Stimulated activated CD8-positive, alpha-beta memory T cell treated with anti-CD3 and anti-CD28 coated beads, Interleukin-15, amount 100 ng/mL, for 4 hours (primary cell): ENCODE measurements around the gene RESF1.
"Not testable (repeated sequence)": the region's sequence is repeated elsewhere in the genome, so short reads cannot be mapped to it uniquely, and the experiment has no call there.

Experiments
- DNase-seq, 2 donors: peaks; one replicate each; pipeline ENCODE4 v3.0.0-alpha.2; 2020; ENCODE audit warnings: low read depth in 2 of 2

Gene RESF1, protein sequence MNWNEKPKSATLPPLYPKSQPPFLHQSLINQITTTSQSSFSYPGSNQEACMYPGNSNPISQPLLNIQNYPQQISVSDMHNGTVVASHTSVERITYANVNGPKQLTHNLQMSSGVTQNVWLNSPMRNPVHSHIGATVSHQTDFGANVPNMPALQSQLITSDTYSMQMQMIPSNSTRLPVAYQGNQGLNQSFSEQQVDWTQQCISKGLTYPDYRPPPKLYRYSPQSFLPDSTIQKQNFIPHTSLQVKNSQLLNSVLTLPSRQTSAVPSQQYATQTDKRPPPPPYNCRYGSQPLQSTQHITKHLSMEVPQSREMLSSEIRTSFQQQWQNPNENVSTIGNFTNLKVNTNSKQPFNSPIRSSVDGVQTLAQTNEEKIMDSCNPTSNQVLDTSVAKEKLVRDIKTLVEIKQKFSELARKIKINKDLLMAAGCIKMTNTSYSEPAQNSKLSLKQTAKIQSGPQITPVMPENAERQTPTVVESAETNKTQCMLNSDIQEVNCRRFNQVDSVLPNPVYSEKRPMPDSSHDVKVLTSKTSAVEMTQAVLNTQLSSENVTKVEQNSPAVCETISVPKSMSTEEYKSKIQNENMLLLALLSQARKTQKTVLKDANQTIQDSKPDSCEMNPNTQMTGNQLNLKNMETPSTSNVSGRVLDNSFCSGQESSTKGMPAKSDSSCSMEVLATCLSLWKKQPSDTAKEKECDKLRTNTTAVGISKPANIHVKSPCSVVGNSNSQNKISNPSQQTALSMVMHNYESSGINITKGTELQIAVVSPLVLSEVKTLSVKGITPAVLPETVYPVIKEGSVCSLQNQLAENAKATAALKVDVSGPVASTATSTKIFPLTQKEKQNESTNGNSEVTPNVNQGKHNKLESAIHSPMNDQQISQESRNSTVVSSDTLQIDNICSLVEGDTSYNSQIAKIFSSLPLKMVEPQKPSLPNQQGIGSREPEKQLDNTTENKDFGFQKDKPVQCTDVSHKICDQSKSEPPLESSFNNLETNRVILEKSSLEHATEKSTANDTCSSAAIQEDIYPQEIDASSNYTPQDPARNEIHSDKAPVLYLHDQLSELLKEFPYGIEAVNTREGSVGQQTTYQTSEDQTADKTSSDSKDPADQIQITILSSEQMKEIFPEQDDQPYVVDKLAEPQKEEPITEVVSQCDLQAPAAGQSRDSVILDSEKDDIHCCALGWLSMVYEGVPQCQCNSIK (N-terminal part only)

GRCh38 chr12:31959161-31959700 lies at the start of gene RESF1:
TSS of gene RESF1 (plus strand) at chr12:31959415. CDS start at chr12:31980956, 21,541 bp downstream.
- peak; percentile 62 to 75 for DNase-seq

- DNase-seq = no peak
Observed at GRCh38 chr12:31914927-31915326, 44.3 kb upstream of the RESF1 start.

DNA sequence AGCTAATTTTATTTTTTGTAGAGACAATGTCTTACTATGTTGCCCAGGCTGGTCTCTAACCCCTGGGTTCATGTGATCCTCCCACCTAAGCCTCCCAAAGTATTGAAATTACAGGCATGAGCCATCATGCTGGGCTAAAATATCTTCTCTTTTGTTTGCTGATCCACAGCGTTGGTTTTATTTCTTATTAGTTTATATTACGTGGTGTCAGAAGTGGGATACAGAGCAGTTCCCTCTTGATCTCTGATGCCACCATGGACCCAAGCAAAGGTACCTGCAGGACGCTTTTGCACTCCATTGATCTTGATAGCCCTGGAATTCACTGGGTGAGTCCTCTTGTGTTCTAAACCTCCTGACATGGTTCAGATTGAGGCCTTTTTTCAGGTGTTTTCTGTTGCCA lies 43.8 kb upstream of the RESF1 start:
- DNase-seq = no peak

DNA sequence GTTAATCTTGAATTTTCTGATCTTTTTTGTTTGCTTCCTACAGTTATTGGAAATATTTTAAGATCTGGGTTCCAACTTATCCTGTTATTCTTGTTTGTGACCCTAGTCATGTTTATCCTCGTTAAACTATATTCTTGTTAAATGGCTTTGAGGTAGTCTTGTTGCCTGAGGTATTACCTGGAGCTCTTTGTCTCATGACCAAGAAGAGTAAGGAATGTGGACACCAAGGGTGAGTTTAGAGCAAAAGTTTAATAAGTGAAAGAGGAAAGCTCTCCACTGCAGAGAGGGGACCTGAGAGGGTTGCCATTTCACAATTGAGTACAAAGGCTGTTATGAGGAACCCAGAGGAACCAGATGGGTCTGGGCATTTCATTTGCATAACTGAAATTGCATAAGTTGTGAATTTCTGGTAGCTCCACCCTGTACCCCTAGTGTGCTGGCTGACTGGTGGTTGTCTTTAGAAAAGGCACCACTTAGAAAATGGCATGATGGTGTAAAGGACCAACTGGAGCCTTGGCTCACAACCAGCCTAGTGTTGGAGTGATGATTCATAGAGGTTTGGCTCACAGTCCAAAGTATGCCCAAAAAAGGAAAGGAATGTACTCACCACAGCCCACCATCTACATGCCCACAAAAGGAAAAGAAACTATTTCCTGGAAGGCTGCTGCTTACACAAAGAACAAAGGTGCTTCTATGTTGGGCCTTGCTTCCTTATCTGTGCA lies 36.7 kb upstream of the RESF1 start:
- DNase-seq = no peak

GRCh38 chr12:31923063-31923412 lies 36.2 kb upstream of the RESF1 start:
- DNase-seq = no peak

GRCh38 chr12:31928246-31929026 lies 30.8 kb upstream of the RESF1 start:
- peak in 1 of 2 donors; percentile 3 for DNase-seq

GRCh38 chr12:31929027-31929526 lies 30.1 kb upstream of the RESF1 start:
- DNase-seq = peak in 1 of 2 donors; percentile 17

GRCh38 chr12:31931796-31932715 lies 27.2 kb upstream of the RESF1 start:
- DNase-seq = no peak

GRCh38 chr12:31944299-31944698 lies 14.9 kb upstream of the RESF1 start:
- DNase-seq = no peak

- no peak for DNase-seq
Observed at GRCh38 chr12:31947971-31948370, 11.2 kb upstream of the RESF1 start.

DNA sequence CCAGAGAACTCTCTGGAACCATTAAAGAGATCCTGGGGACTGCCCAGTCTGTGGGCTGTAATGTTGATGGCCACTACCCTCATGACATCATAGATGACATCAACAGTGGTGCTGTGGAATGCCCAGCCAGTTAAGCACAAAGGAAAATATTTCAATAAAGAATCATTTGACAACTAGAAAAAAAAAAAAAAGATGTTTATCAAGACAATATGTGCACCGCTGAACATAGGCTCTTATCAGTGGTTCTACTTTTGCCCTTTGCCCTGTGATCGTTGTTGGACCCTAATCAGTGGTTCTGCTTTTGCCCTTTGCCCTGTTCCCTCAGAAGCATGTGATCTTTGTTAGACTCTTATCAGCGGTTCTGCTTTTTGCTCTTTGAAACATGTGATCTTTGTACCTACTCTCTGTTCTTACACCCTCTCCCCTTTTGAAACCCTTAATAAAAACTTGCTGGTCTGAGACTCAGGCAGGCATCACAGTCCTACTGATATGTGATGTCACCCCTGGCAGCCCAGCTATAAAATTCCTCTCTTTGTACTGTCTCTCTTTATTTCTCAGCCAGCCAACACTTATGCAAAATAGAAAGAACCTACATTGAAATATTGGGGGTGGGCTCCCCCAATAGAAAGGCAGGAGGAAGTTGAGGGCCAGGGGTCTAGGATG lies 10.4 kb upstream of the RESF1 start:
- not testable (repeated sequence) for DNase-seq

DNA sequence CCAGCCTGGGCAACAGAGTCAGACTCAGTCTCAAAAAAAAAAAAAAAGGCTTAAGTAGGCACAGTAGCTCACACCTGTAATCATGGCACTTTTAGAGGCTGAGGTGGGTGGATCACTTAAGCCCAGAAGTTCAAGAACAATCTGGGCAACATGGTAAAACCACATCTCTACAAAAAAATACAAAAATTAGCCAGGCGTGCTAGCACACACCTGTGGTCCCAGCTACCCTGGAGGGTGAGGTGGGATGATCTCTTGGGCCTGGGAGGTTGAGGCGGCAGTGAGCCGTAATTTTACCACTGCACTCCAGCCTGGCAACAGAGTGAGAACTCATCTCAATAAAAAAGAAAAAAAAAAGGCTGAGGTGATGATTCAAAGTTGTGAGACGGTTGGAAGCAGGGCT lies 9.1 kb upstream of the RESF1 start:
- no peak for DNase-seq

DNA sequence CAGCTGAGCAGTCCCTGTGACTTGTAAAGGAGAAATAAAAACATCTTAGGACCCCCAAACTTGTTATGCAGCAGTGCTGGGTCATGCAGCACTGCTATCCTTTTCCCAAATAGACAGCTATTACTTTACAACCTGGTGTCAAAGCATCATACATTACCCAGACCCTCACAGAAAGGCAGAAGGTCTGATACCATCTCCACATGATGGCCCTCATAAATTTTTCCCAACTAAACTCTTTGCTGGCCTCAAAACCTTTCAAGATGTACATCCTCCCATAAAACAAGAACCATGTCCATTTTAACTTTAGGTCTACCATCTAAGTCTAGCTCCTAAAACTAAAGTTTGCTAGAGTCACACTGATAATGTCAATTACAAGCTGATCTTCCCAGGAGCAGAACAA lies 8.7 kb upstream of the RESF1 start:
- DNase-seq = no peak

GRCh38 chr12:31951008-31951407 lies 8.2 kb upstream of the RESF1 start:
- no peak for DNase-seq

DNA sequence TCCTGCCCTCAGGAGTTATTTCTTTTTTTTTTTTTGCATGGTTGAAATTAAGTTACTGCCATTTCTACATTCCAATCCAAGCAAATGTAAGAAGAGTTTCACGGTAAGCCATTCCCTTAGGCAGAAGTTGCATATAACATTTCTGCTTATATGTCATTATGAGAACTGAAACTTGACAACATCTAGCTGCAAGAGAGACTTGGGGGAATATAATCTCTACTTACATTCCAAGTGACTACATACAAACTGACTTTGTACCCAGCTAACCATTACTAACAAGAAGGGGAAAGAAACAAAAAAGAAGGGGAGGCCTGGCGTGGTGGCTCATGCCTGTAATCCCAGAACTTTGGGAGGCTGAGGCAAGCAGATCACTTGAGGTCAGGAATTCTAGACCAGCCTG lies 7.3 kb upstream of the RESF1 start:
- no peak for DNase-seq

DNA sequence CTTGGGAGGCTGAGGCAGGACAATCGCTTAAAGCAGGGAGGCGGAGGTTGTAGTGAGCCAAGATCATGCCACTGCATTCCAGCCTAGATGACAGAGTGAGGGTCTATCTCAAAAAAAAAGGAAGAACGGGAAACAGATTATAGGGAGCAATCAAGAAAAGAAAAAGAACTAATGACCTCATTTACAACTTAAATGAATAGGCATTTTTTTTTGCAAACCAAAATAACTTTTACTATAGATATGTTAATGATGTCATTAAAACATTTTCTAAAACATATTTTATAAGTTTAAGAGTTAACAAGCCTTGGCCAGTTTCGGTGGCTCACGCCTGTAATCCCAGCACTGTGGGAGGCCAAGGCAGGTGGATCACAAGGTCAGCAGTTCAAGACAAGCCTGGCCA lies 6.8 kb upstream of the RESF1 start:
- no peak for DNase-seq

- DNase-seq = no peak
Observed at GRCh38 chr12:31954925-31955858, 4.0 kb upstream of the RESF1 start.
